ENCODE data around the gene TRAPPC13. TPM values are rescaled to one million over a fixed set of nuclear protein-coding genes. Genes with fewer than 3 reads are reported as not detected.
"Not testable (repeated sequence)": the region's sequence is repeated elsewhere in the genome, so short reads cannot be mapped to it uniquely, and the experiment has no call there.

Gene TRAPPC13, protein sequence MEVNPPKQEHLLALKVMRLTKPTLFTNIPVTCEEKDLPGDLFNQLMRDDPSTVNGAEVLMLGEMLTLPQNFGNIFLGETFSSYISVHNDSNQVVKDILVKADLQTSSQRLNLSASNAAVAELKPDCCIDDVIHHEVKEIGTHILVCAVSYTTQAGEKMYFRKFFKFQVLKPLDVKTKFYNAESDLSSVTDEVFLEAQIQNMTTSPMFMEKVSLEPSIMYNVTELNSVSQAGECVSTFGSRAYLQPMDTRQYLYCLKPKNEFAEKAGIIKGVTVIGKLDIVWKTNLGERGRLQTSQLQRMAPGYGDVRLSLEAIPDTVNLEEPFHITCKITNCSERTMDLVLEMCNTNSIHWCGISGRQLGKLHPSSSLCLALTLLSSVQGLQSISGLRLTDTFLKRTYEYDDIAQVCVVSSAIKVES
- 10 to 100 TPM; 18.5 to 23.4 TPM for total RNA-seq

- H3K4me3 Mint-ChIP-seq = peak within 1 kb of the TSS; percentile 99
- DNase-seq (peak; percentile 92), ATAC-seq (peak; percentile 76)
- H3K9me3 Mint-ChIP-seq (ENCODE audit: low read depth) = no peaks in the 10 kb centered on the region
- H3K27me3 Mint-ChIP-seq = no peaks in the 10 kb centered on the region
- peak within 1 kb of the TSS; percentile 96 for H3K27ac Mint-ChIP-seq
- H3K4me1 Mint-ChIP-seq = peaks cover 39% of the 10 kb centered on the region
- peaks cover 12% of the 10 kb centered on the region for H3K36me3 Mint-ChIP-seq
- CTCF ChIA-PET = interaction anchor here (0.7 to 1.9 kb wide), 5 partner anchors 13 to 96 kb away, joined by 3 to 9 read pairs (median 4); partner anchors contain the start of genes CENPK and PPWD1
Observed at GRCh38 chr5:65624571-65625555, at the start of gene TRAPPC13, which contains the start of gene SHLD3. TRAPPC13 (plus strand) TSS chr5:65625027; CDS start chr5:65625061, 34 bp downstream. SHLD3 (plus strand) TSS chr5:65625027; CDS start chr5:65629588, 4,561 bp downstream.

- ATAC-seq = no peak
Observed at GRCh38 chr5:65577141-65577540, 47.7 kb upstream of the TRAPPC13 start.

DNA sequence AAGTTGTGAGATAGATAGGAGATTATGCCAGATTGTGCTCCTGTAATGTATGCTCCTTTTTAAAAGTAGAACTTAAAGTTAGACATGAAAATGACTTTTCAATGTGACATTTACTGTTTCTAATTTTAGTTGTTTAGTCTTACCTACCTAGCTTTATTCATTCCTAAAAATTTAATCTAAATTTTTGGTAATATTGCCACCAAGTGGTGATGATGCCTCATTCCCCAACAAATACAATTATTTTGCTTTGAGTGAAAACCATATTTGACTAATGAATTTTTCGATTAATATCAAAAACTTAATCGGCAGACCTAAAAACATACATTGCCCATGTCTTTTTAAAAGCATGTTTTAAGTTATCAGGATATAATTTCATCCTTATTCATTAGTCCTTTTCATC is 36.1 kb upstream of the TRAPPC13 start:
- DNase-seq = no peak
- Mint-ChIP-seq H3K4me1 (no peaks in the 10 kb centered on the region), H3K9me3 (ENCODE audit: low read depth) (no peaks in the 10 kb centered on the region), H3K27ac (no peak overlapping the region), H3K4me3 (no peak overlapping the region), H3K36me3 (peaks cover 31% of the 10 kb centered on the region), H3K27me3 (no peaks in the 10 kb centered on the region)
- ATAC-seq = no peak
- CTCF ChIA-PET = interaction anchor here (0.6 to 1.7 kb wide), 2 partner anchors 9 to 14 kb away, joined by 3 to 4 read pairs; no protein-coding TSS in a partner anchor

More at GRCh38 chr5:65577141-65577540, 47.7 kb upstream of the TRAPPC13 start:
- Mint-ChIP-seq H3K36me3 (peaks cover 49% of the 10 kb centered on the region), H3K27ac (no peak overlapping the region), H3K4me3 (no peak overlapping the region), H3K4me1 (peaks cover 11% of the 10 kb centered on the region), H3K27me3 (no peaks in the 10 kb centered on the region), H3K9me3 (ENCODE audit: low read depth) (no peaks in the 10 kb centered on the region)
- DNase-seq = no peak
- CTCF ChIA-PET = interaction anchor here (0.9 kb wide), 1 partner anchor 70 kb away, joined by 3 read pairs; no protein-coding TSS in a partner anchor

DNA sequence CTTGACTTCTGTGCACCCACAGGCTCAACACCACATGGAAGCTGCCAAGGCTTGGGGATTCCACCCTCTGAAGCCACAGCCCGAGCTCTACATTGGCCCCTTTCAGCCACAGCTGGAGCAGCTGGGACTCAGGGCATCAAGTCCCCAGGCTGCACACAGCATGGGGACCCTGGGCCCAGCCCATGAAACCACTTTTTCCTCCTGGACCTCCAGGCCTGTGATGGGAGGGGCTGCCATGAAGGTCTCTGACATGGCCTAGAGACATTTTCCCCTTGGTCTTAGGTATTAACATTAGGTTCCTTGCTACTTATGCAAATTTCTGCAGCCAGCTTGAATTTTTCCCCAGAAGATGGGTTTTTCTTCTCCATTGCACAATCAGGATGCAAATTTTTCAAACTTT is 23.1 kb upstream of the TRAPPC13 start:
- CTCF ChIA-PET, H3K4me3 Mint-ChIP-seq, H3K4me1 Mint-ChIP-seq, H3K27ac Mint-ChIP-seq, H3K27me3 Mint-ChIP-seq, ATAC-seq, DNase-seq: not testable (repeated sequence)
- Mint-ChIP-seq H3K36me3 (peaks cover 69% of the 10 kb centered on the region), H3K9me3 (ENCODE audit: low read depth) (peaks cover 11% of the 10 kb centered on the region)

DNA sequence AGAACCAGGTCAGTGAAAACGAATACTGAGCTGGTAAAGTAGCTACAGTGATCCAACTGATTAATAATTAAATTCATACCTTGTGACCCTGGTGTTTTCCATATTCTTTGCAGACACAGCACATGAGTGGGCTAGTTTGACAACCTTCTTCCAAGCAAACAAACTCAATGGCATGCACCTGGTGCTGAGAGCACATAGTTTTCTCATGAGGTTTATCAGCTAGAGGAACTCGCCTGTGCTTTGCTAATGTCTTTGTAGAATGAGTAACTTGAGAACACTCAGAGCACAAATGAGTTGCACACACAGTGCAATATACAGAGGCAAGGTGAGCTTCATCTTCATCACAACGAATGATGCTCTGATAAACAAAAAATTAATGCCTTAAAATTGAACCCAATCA is 13.3 kb upstream of the TRAPPC13 start:
- Mint-ChIP-seq H3K4me1 (no peaks in the 10 kb centered on the region), H3K9me3 (ENCODE audit: low read depth) (no peaks in the 10 kb centered on the region), H3K36me3 (peaks cover 44% of the 10 kb centered on the region), H3K27me3 (no peaks in the 10 kb centered on the region), H3K27ac (no peak overlapping the region), H3K4me3 (no peak overlapping the region)
- ATAC-seq (no peak), DNase-seq (no peak)
- CTCF ChIA-PET = interaction anchor here (2.1 kb wide), 1 partner anchor 12 kb away, joined by 9 read pairs; the partner anchor contains the start of gene TRIM23

DNA sequence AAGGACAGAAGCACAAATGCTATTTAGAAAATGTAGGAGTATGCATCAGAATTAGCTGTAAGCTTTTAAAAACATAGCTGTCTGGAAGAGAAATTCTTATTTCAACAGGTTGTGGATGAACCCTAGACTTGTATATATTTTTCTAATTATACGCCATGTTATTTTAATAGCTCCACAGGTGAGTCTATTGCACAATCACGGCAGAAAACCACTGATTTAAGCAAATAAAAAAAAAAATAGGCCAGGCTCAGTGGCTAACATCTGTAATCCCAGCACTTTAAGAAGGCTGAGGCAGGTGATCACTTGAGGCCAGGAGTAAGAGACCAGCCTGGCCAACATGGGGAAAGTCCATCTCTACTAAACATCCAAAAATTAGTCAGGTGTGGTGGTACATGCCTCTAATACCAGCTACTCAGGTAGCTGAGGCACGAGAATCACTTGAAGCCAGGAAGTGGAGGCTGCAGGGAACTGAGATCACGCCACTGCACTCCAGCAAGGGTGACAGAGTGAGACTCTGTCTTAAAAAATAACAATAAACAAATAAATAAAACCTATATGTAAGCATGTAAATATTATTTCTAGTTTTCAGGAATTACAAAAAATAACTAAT is 12.4 kb upstream of the TRAPPC13 start:
- Mint-ChIP-seq H3K27ac (no peak overlapping the region), H3K4me3 (no peak overlapping the region), H3K4me1 (no peaks in the 10 kb centered on the region), H3K27me3 (no peaks in the 10 kb centered on the region), H3K9me3 (ENCODE audit: low read depth) (no peaks in the 10 kb centered on the region), H3K36me3 (peaks cover 40% of the 10 kb centered on the region)
- no peak for DNase-seq
- CTCF ChIA-PET = interaction anchor here (2.1 kb wide), 1 partner anchor 11 kb away, joined by 9 read pairs; the partner anchor contains the start of gene TRIM23
- ATAC-seq = no peak

DNA sequence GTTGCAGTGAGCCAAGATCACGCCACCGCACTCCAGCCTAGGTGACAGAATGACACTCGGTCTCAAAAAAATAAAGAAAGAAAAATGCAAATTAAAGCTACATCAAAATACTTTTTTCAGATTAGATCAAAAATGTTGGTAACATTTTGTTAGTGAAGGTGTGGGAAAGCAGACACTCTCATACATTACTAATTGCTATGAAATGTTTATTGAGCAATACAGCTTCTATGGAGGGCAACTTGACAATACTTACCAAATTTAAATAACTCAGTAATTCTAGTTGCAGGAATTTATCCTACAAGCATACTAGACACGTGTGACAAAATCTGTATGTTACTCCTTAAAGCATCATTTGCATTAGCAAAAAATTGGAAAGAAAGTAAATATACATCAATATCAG is 4.8 kb upstream of the TRAPPC13 start:
- Mint-ChIP-seq H3K4me1 (peaks cover 17% of the 10 kb centered on the region), H3K27me3 (no peaks in the 10 kb centered on the region), H3K36me3 (peaks cover 5% of the 10 kb centered on the region), H3K9me3 (ENCODE audit: low read depth) (no peaks in the 10 kb centered on the region), H3K4me3 (no peak overlapping the region), H3K27ac (no peak overlapping the region)
- no peak for ATAC-seq
- DNase-seq = no peak
- CTCF ChIA-PET = interaction anchor here (1.0 to 1.9 kb wide), 2 partner anchors 12 to 58 kb away, joined by 3 to 5 read pairs; partner anchors contain the start of genes CENPK and PPWD1

DNA sequence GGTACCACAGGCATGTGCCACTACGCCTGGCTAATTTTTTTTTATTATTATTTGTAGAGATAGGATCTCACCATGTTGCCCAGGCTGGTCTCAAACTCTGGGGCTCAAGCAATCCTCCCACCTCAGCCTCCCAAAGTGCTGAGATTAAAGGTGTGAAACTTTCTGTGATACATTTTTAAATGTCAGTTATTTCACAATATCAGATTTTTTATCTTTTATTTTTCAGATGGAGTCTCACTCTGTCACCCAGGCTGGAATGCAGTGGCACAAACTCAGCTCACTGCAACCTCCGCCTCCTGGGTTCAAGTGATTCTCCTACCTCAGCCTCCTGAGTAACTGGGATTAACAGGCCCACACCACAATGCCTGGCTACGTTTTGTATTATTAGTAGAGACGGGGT is 2.9 kb upstream of the TRAPPC13 start:
- H3K9me3 Mint-ChIP-seq (ENCODE audit: low read depth); ATAC-seq; CTCF ChIA-PET; H3K36me3 Mint-ChIP-seq; H3K4me3 Mint-ChIP-seq; H3K27ac Mint-ChIP-seq; DNase-seq; H3K27me3 Mint-ChIP-seq: not testable (repeated sequence)
- H3K4me1 Mint-ChIP-seq = peaks cover 28% of the 10 kb centered on the region

DNA sequence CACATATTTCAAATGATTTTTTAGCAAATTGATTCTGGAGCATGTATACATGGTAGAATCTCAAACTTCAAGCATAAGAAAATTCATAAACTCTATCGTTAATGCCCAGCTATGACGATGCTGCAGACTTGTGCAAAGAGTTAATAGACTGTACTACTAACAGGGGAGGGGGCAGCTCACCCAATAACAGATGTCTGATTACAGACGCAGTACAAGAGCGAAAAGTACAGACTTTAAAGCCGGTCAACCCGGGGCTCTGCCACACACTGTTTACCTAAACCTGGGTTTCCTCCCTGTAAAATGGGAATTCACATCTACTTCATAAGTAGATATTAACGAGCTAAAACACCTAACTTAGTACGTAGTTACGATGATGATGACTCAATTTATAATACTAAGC is 1.3 kb upstream of the TRAPPC13 start:
- CTCF ChIA-PET = interaction anchor here (0.9 to 1.6 kb wide), 3 partner anchors 10 to 12 kb away, joined by 3 to 9 read pairs (median 4); no protein-coding TSS in a partner anchor
- no peak for ATAC-seq
- Mint-ChIP-seq H3K27ac (peak overlapping the region; percentile 96), H3K27me3 (no peaks in the 10 kb centered on the region), H3K4me1 (peaks cover 35% of the 10 kb centered on the region), H3K4me3 (peak overlapping the region; percentile 99), H3K9me3 (ENCODE audit: low read depth) (no peaks in the 10 kb centered on the region), H3K36me3 (peaks cover 7% of the 10 kb centered on the region)
- DNase-seq = no peak

DNA sequence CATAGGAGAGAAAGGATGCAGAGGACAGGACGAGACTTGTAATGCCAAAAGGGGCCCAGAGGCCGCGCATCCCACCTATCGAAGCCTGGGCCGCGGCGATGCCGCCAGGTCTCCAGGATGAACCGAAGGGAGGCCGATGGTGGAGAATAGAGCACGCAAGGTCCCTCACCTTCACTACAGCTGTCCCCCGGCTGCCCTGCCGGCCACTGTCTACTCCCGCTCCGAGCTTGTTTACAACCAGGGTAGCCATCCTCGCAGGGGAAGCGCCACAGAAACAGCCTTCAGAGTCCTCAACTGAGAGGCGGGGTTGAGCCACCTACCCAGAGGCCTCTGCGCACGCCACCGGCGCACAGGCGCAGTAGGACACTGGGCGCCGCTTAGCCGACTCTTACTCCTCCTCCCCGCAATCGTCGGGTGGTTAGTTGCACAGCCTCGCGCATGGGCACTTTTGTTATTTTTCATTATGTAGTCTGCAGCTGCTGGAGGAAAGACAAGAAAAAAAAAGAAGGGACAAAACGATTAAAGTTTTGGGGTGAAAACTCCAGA is 729 bp upstream of the TRAPPC13 start, which contains the start of gene TRIM23:
Gene TRIM23, minus strand, starts transcription at position 309 of the 546 bp plus-strand sequence. Its CDS starts 59 bp downstream, at position 250.
- CTCF ChIA-PET = interaction anchor here (0.7 to 1.6 kb wide), 5 partner anchors 11 to 60 kb away, joined by 3 to 9 read pairs (median 4); no protein-coding TSS in a partner anchor
- peak; percentile 98 for ATAC-seq
- no peaks in the 10 kb centered on the region for H3K27me3 Mint-ChIP-seq
- H3K9me3 Mint-ChIP-seq (ENCODE audit: low read depth) = no peaks in the 10 kb centered on the region
- H3K27ac Mint-ChIP-seq = peak within 1 kb of the TSS; percentile 96
- peak within 1 kb of the TSS; percentile 99 for H3K4me3 Mint-ChIP-seq
- peaks cover 35% of the 10 kb centered on the region for H3K4me1 Mint-ChIP-seq
- H3K36me3 Mint-ChIP-seq = peaks cover 7% of the 10 kb centered on the region
- DNase-seq = peak; percentile 96

- Mint-ChIP-seq H3K4me1 (peaks cover 40% of the 10 kb centered on the region), H3K27me3 (no peaks in the 10 kb centered on the region), H3K4me3 (peak overlapping the region; percentile 99), H3K9me3 (ENCODE audit: low read depth) (no peaks in the 10 kb centered on the region), H3K27ac (peak overlapping the region; percentile 96), H3K36me3 (peaks cover 14% of the 10 kb centered on the region)
- ATAC-seq (no peak), DNase-seq (no peak)
- CTCF ChIA-PET = interaction anchor here (1.4 to 1.9 kb wide), 2 partner anchors 63 to 95 kb away, joined by 4 to 8 read pairs; partner anchors contain the start of genes CENPK and PPWD1
Observed at GRCh38 chr5:65625743-65626142, 916 bp downstream of the TRAPPC13 start.

DNA sequence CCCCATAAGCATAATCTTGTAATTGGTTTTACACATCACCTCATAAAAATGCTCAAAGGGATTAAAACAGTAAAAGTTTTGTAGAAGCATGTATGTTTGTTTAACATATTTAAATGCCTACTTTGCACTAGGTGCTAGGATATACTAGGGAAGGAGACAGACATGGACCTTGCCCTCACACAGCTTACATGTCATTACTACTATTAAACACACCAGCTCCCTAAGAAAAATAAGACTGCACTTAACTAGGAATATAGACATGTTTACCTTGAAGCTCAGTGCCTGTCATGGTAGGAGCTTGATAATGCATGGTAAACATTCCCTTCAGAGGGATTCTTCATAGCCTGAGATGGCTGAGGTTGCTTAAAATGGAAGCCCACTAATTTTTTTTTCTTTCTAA is 6.2 kb downstream of the TRAPPC13 start:
- no peaks in the 10 kb centered on the region for H3K27me3 Mint-ChIP-seq
- CTCF ChIA-PET = no interaction called here
- no peak overlapping the region for H3K4me3 Mint-ChIP-seq
- peaks cover 16% of the 10 kb centered on the region for H3K4me1 Mint-ChIP-seq
- no peak for ATAC-seq
- H3K36me3 Mint-ChIP-seq = peaks cover 14% of the 10 kb centered on the region
- H3K27ac Mint-ChIP-seq = no peak overlapping the region
- DNase-seq = no peak
- H3K9me3 Mint-ChIP-seq (ENCODE audit: low read depth) = no peaks in the 10 kb centered on the region
